Hepatocyte (in vitro differentiated cells): ENCODE data around the gene NOS3. TPM values are rescaled to one million over a fixed set of nuclear protein-coding genes. Genes with fewer than 3 reads are reported as not detected.

Experiments
- DNase-seq: peaks from one replicate; pipeline ENCODE4 v3.0.0-alpha.2; 2016; ENCODE audit warnings: low spot score
- H2AFZ ChIP-seq: fragments of 200-600 bp; sonication (generic); 2 replicates; pipeline ENCODE4 v1.6.0; 2016; ENCODE audit warnings: antibody characterized with exemption, mild to moderate bottlenecking
- H3K27ac ChIP-seq: fragments of 200-600 bp; sonication (generic); 2 replicates; pipeline ENCODE4 v1.5.1; 2016; ENCODE audit warnings: mild to moderate bottlenecking
- H3K27me3 ChIP-seq: fragments of 200-600 bp; sonication (generic); 2 replicates; pipeline ENCODE4 v1.6.1; 2016
- H3K36me3 ChIP-seq: fragments of 200-600 bp; sonication (generic); replicated peaks from 2 replicates; pipeline ENCODE4 v1.5.1; 2016; ENCODE audit warnings: low read depth; ENCODE audit not compliant: insufficient read depth
- H3K4me1 ChIP-seq: fragments of 200-600 bp; sonication (generic); 2 replicates; pipeline ENCODE4 v1.5.1; 2016; ENCODE audit warnings: mild to moderate bottlenecking, moderate library complexity; ENCODE audit not compliant: insufficient read depth
- H3K4me2 ChIP-seq: fragments of 200-600 bp; sonication (generic); 2 replicates; pipeline ENCODE4 v1.6.0; 2016
- H3K4me3 ChIP-seq: fragments of 200-600 bp; sonication (generic); 2 replicates; pipeline ENCODE4 v1.5.1; 2016; ENCODE audit warnings: mild to moderate bottlenecking
- H3K79me2 ChIP-seq: fragments of 200-600 bp; sonication (generic); 2 replicates; pipeline ENCODE4 v1.6.0; 2017; ENCODE audit warnings: mild to moderate bottlenecking
- H3K9me2 ChIP-seq: fragments of 200-600 bp; sonication (generic); replicated peaks from 2 replicates; pipeline ENCODE4 v1.6.0; 2017; ENCODE audit warnings: mild to moderate bottlenecking; ENCODE audit not compliant: insufficient read depth
- H3K9me3 ChIP-seq: fragments of 200-600 bp; sonication (generic); 2 replicates; pipeline ENCODE4 v1.5.1; 2016; ENCODE audit warnings: low read depth, mild to moderate bottlenecking
- H4K20me1 ChIP-seq: fragments of 200-600 bp; sonication (generic); 2 replicates; pipeline ENCODE4 v1.6.0; 2016; ENCODE audit warnings: mild to moderate bottlenecking; ENCODE audit not compliant: insufficient read depth, poor library complexity, severe bottlenecking
- EZH2 ChIP-seq: fragments of 200-600 bp; sonication (generic); IDR thresholded peaks from 2 replicates; pipeline ENCODE4 v1.6.1; 2016; ENCODE audit warnings: antibody characterized with exemption, mild to moderate bottlenecking, borderline replicate concordance
- EZH2phosphoT487 ChIP-seq: fragments of 200-600 bp; sonication (generic); IDR thresholded peaks from one replicate; pipeline ENCODE4 v1.6.1; 2018; ENCODE audit warnings: antibody characterized with exemption, mild to moderate bottlenecking, low read depth, moderate library complexity; ENCODE audit not compliant: unreplicated experiment, severe bottlenecking
- WGBS: methylation state at CpG from one replicate; pipeline ENCODE4 v1.1.6; 2016; ENCODE audit warnings: low lambda C conversion rate; ENCODE audit errors: missing lambda C conversion rate; 5-methylcytosine and 5-hydroxymethylcytosine counted together
- polyA plus RNA-seq: library from polyadenylated mRNA; unstranded; fragments of >200 nt; fragmentation: Nextera tagmentation; extraction: Ambion mirVana; gene quantifications from 2 replicates; pipeline ENCODE4 v1.2.1, GENCODE V29; 2016
- total RNA-seq: library from RNA; depleted of rRNA; stranded (reverse); fragments of >200 nt; gene quantifications from 2 replicates; pipeline ENCODE4 v1.2.3, GENCODE V29; 2014
- TF ChIP-seq, protein P1 (sequence below): fragments of 200-600 bp; sonication (generic); IDR thresholded peaks from 2 replicates; pipeline ENCODE4 v1.5.1; 2016; ENCODE audit warnings: antibody characterized with exemption, mild to moderate bottlenecking; ENCODE audit not compliant: poor library complexity

The NOS3 gene
- total and polyA plus RNA-seq, 2 experiments from 2014 or later: 9.8 to 17.4 TPM

DNA sequence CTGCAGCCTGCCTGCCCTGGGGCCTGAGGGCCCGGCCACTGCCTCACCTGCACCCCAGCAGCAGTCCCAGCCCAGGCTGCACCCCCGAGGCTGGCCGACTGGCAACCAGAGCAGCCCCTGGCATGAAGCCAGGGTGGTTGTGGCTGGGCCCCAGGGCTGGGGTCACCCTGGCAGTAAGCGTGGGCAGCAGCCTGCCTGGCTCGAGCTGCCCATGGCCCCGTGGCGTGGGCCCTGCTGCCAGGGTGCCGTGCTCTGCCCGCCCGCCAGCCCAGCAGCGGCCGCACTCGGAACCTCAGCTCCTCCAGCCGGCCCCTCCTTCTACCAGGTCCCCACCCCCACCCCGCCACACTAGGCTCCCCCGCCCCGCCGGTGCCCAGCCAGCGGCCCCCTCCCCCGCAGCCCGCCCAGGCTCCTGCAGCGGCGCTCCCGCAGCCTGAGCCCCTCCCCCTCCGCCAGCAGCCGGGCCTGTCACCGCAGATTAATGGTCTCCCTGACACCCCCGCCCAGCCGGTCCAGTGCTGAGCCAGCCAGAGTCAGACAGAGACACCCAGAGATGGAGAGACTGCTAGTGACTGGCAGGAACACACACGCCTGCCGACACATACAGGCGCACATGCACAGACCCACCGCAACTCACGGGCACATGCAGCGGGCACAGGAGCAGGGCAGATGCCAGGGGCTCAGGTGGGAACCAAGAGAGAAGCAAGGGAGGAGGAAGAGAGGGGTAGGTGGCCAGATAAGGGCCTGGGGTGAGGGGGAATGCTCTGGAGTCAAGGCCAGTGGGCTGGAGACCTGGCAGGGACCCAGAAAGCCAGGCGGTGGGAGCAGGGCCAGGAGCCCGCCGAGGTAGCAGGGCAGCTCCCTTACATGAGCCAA, 35.1 kb upstream of the NOS3 start:
- H3K27ac ChIP-seq: no peak overlapping the region
- H3K79me2 ChIP-seq: no peaks in the 10 kb centered on the region
- H3K4me3 ChIP-seq: no peak overlapping the region
- H2AFZ ChIP-seq: no peak overlapping the region
- peak; percentile 71 for DNase-seq
- peaks cover 20% of the 10 kb centered on the region for H3K4me1 ChIP-seq
- TF ChIP-seq, protein P1, sequence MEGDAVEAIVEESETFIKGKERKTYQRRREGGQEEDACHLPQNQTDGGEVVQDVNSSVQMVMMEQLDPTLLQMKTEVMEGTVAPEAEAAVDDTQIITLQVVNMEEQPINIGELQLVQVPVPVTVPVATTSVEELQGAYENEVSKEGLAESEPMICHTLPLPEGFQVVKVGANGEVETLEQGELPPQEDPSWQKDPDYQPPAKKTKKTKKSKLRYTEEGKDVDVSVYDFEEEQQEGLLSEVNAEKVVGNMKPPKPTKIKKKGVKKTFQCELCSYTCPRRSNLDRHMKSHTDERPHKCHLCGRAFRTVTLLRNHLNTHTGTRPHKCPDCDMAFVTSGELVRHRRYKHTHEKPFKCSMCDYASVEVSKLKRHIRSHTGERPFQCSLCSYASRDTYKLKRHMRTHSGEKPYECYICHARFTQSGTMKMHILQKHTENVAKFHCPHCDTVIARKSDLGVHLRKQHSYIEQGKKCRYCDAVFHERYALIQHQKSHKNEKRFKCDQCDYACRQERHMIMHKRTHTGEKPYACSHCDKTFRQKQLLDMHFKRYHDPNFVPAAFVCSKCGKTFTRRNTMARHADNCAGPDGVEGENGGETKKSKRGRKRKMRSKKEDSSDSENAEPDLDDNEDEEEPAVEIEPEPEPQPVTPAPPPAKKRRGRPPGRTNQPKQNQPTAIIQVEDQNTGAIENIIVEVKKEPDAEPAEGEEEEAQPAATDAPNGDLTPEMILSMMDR: no peak
- TF ChIP-seq EZH2: no peak
- no peak for TF ChIP-seq EZH2phosphoT487
- 33% methylated on average over 31 of the region's 38 CpGs for WGBS
- no peaks in the 10 kb centered on the region for H3K27me3 ChIP-seq
- H3K9me3 ChIP-seq: no peaks in the 10 kb centered on the region
- no peaks in the 10 kb centered on the region for H3K36me3 ChIP-seq
- peak overlapping the region; percentile 73 for H3K4me2 ChIP-seq
- no peaks in the 10 kb centered on the region for H4K20me1 ChIP-seq
- no peaks in the 10 kb centered on the region for H3K9me2 ChIP-seq

DNA sequence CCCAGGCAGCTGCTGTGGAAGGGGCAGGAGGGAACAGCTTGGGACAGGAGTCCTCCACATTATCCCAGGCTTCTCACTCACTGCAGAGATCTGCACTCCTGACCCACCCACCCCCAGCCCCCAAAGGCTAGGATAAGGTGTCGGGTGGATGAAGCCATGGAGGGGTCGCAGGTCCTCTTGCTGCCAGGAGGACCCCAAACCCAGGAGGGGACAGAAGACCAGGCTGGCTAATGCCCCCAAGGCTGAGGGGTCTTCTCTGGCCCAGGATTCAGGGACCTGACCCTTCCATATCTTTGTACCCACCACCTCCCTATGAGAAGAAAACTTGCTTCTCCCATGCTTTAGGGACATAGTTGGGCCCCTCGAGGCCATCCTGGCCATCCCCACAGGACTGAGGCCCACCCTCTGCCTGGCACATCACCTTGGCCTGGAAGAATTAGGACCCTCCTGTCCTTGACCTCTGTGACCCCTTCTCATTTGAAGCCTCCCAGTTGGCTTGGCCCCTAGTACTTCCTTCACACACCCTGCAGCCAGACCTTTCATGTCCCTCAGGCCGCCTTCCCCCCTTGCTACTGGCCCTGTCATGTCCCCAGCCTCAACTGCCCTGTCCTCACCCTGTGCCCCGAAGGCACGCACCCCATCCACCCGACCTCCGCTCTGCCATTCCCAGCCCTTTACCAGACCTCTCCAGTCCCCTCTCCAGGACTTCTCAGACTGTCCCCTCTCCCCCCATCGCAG, 34.3 kb upstream of the NOS3 start:
- no peak for DNase-seq
- Histone ChIP-seq H4K20me1 (no peaks in the 10 kb centered on the region), H2AFZ (no peak overlapping the region), H3K36me3 (no peaks in the 10 kb centered on the region), H3K79me2 (no peaks in the 10 kb centered on the region), H3K9me3 (no peaks in the 10 kb centered on the region), H3K4me1 (peaks cover 22% of the 10 kb centered on the region), H3K27ac (no peak overlapping the region), H3K4me2 (no peak overlapping the region), H3K27me3 (no peaks in the 10 kb centered on the region), H3K4me3 (no peak overlapping the region), H3K9me2 (no peaks in the 10 kb centered on the region)
- no peak for TF ChIP-seq EZH2
- TF ChIP-seq, protein P1: no peak
- no peak for TF ChIP-seq EZH2phosphoT487
- 95% methylated on average over 8 of the region's 9 CpGs for WGBS

DNA sequence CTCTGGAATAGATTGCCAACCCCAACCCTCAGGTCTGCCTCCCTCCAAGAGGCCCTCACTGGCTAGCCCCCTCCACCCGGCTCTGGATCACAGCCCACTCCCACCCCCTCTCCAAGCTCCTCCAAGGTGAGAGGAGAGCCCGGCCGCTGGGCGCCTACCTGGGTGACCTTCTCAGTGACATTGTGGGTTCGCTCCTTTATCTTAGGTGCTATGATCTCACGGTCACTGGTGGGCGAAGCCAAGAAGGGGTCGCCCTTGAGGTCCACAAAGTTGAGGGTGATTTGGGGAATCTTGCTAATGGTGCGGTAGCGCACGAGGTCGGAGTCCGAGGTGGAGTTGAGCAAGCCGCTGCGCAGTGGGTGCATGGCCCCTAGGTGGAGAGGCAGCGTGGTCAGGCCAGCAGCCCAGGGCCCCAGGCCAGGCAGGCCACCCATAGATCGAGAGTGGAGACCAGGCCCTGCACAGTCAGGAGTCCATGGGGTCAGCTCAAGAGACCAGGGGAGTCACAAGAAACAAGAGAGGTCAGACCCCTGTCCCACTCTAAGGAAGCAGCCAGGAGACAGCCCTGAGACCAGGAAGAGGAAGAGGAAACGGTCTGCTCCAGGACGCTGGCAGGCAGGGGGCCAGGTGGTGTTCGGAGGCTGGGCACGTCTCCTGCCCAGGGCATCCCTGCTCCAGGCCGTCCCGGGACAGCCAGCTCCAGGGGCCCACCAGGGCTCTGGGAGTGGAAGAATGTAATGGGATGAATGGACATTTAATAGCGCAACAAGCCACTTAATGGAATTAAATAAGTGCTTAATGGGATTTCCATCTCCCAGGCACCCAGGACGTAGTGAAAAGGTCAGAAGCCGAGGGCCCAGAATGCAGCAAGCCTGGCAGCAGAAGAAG, 33.4 kb upstream of the NOS3 start:
- TF ChIP-seq EZH2: no peak
- TF ChIP-seq EZH2phosphoT487: no peak
- TF ChIP-seq, protein P1: no peak
- no peaks in the 10 kb centered on the region for H3K9me3 ChIP-seq
- H4K20me1 ChIP-seq: no peaks in the 10 kb centered on the region
- no peaks in the 10 kb centered on the region for H3K9me2 ChIP-seq
- H3K4me1 ChIP-seq: peaks cover 30% of the 10 kb centered on the region
- no peak overlapping the region for H3K4me3 ChIP-seq
- no peaks in the 10 kb centered on the region for H3K27me3 ChIP-seq
- no peak overlapping the region for H3K27ac ChIP-seq
- no peaks in the 10 kb centered on the region for H3K79me2 ChIP-seq
- no peak overlapping the region for H2AFZ ChIP-seq
- no peaks in the 10 kb centered on the region for H3K36me3 ChIP-seq
- no peak for DNase-seq
- no peak overlapping the region for H3K4me2 ChIP-seq
- WGBS: 93% methylated on average over 24 of the region's 26 CpGs
